Cerebellar nuclear complex (tissue), 1 donor: ENCODE data around the gene CDC25B.

Experiments used
- DNase-seq, 2 experiments: peaks; one replicate each; lab custom pipeline; 2025; lab: John Stamatoyannopoulos, UW

The CDC25B gene

DNA sequence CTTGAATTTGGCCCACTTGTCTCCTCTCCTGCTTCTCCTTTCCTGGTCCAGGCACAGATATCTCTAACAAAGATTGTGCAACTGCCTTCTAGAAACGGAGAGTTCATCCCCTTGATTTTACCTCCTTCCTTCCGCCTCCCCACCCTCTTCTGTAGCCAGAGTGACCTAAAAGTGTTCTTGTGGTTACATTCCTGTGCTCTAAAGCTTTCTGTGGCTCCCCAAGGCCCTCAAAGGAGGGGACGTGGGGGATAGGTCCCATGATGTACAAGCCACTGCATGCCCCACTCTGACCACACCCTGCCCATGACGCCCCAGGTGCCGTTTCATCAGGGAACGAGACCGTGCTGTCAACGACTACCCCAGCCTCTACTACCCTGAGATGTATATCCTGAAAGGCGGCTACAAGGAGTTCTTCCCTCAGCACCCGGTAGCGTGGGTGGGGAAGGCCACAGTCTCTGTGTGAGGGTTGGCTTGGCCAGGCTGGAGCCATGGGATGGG, 8.2 kb downstream of the CDC25B start:
- DNase-seq = no peak

DNA sequence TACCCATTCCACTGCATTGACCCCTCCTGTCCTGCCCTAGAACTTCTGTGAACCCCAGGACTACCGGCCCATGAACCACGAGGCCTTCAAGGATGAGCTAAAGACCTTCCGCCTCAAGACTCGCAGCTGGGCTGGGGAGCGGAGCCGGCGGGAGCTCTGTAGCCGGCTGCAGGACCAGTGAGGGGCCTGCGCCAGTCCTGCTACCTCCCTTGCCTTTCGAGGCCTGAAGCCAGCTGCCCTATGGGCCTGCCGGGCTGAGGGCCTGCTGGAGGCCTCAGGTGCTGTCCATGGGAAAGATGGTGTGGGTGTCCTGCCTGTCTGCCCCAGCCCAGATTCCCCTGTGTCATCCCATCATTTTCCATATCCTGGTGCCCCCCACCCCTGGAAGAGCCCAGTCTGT, 8.7 kb downstream of the CDC25B start:
- DNase-seq = no peak

DNA sequence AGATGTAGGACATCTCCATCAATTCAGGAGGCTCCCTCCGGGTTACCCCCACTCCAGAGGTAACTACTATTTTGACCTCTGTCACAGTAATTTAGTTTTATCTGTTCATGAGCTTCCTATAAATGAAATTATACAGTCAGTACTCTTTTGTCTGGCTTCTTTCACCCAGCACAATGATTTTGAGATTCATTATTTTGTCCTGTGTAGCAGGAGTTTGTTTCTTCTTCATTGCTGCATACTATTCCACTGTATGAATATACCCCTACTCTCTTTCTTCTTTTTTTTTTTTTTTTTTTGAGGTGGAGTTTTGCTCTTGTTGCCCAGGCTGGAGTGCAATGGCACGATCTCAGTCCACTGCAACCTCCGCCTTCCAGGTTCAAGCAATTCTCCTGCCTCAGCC, 12.4 kb downstream of the CDC25B start:
- DNase-seq = no peak

DNA sequence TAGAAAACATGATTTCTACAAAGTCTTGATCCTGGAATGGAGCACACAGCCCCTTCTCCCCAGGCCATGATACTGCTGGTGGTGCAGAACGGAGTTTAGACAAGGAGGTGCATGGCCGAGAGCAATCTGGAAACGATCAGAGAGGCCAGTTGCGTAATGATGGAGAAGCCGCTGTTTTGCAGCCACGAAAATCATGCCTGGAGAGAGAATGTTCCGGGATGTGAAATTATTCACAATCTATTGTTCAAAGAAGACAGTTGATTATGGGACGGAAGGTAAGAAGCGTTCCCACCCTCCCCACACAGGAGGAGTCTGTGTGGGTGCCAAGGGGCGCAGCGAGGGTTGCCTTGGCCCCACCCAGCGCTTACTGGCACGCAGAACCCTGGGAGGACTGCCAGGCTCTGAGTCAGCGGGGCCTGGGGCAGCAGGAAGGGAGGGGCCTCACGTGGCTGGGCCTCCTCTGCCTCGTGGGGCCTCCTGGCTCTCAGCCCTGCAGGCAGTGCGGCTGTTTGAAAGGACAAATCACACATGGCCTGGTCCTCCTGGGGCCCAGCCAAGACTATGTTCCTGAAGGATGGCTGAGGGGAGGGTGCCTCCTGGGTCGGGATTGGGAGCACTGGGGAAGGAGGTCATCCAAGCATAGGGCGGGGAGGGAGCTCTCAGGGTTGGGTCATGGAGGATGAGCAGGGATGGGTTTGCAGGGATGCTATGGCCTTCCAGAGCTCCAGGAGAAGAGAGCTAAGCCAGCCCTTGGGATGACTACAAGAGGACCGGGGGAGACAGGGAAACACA, 15.6 kb downstream of the CDC25B start:
- DNase-seq = peak; percentile 89 to 97

DNA sequence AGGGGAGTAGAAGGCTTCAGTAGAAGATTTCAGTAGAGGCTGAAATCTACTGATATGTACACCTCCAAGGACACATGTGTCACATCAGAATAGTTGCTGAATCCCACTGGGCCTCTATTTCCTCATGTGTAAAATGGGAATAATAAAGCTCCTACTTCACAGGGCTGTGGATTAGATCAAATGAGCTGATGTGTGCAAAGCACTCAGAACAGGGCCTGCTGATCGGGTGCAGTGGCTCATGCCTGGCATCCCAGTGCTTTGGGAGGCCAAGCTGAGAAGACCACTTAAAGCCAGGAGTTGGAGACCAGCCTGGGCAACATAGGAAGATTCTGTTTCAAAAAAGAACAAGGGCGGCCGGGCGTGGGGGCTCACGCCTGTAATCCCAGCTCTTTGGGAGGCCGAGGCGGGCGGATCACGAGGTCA, 16.2 kb downstream of the CDC25B start:
- DNase-seq = no peak

DNA sequence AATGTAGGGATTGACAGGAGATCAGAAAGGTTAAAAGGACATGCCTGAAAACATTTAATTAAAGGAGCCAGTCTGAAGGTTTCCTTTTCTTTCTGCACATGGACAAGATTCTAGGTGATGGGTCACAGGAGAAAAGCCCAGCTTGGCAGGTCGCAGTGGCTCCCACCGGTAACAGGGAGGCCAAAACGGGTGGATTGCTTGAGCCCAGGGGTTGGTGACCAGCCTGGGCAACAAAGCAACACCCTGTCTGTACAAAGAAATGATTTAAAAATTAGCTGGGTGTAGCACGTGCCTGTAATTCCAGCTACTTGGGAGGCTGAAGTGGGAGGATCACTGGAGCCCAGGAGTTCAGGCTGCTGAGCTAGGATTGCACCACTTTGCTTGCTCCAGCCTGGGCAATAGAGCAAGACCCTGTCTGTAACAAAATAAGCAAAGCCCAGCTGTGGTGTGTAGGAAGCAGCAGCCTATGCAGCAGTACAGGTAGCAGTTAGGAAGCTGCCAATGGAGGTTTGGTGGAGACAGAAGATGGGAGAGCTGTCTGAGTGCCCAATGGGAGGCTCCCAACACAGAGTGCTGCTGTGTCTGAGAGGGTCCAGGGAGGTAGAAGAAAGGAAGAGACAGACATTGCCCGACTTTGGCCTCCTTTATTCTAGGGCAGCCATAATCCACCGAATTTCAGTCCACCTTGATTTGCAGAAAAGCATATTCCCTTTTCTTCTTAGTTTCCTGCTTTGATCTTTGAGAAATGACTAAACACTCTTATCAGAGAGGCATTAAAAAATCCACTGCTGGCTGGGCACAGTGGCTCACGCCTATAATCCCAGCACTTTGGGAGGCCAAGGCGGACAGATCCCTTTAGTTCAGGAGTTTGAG, 17.1 kb downstream of the CDC25B start:
- no peak for DNase-seq

DNA sequence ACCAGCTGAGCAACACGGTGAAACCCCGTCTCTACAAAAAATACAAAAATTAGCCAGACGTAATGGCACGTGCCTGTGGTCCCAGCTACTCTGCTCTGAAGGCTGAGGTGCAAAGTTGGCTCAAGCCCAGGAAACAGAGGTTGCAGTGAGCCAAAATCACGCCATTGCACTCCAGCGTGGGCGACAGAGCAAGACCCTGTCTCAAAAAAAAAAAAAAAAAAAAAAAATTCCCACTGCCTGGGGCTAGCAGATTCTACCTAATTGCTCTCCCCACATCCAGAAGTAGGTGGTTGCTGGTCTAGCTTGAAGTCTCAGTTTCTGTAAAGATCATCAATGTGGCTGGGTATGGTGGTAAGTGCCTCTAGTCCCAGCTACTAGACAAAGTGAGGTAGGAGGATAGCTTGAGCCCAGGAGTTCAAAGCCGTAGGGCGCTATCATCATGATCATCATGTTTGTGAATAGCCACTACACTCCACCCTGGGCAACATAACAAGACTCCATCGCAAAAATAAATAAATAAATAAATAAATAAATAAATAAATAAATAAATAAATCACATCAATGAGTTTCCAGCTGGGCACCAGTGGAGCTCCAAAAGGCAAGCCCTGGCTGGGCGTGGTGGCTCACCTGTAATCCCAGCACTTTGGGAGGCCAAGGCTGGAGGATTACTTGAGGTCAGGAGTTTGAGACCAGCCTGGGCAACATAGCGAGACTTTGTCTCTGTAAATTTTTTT, 17.9 kb downstream of the CDC25B start:
- no peak for DNase-seq

DNA sequence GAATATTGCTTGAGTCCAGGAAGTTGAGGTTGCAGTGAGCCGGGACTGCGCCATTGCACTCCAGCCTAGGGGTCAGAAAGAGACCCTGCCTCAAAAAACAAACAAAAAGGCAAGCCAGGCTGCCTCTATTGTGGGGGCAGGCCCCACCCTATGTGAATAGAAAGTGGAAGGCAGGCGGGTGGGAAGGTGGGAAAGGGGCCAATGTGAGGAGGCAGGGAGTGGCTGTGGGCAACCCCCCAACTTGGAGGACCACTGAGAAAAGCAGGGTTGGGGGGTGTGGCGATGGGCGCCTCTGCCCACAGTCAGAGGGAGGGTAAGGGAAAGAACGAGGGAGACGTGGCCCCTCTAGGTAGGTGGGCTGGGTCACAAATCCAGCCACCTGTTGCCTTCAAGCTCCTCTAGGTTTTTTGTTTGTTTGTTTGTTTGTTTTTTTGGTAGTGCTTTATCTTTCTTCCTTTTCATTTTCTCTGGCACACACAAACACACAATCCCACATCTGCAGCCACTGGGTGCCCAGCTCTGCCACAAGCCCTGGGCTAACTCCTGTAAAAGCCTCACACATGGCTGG, 18.9 kb downstream of the CDC25B start:
- no peak for DNase-seq

DNA sequence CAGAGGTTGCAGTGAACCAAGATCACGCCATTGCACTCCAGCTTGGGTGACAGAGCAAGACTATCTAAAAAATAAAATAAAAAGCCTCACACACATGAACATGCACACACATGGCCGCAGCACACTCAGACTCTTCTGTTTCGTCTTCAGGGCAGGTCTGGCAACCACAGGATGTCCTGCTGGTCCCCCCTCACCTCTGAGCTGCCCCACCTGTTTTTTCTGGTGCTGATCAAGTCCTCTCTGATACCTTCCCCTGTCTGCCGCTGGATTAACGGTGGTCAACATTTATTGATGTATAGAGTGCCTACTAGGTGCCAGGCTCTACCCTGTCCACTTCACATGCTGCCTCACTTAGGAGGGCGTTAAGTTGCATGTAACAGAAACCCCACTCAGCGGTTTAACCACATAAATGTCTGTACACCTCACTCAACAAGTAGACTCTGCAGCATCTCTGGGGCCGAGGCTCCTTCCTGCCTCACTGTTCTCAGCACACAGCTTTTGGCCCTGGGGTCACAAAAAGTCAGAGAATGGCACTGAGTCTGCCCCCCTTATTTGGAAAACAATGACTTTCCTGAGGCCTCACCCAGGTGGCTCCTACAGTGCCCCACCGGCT, 19.7 kb downstream of the CDC25B start:
- no peak for DNase-seq

DNA sequence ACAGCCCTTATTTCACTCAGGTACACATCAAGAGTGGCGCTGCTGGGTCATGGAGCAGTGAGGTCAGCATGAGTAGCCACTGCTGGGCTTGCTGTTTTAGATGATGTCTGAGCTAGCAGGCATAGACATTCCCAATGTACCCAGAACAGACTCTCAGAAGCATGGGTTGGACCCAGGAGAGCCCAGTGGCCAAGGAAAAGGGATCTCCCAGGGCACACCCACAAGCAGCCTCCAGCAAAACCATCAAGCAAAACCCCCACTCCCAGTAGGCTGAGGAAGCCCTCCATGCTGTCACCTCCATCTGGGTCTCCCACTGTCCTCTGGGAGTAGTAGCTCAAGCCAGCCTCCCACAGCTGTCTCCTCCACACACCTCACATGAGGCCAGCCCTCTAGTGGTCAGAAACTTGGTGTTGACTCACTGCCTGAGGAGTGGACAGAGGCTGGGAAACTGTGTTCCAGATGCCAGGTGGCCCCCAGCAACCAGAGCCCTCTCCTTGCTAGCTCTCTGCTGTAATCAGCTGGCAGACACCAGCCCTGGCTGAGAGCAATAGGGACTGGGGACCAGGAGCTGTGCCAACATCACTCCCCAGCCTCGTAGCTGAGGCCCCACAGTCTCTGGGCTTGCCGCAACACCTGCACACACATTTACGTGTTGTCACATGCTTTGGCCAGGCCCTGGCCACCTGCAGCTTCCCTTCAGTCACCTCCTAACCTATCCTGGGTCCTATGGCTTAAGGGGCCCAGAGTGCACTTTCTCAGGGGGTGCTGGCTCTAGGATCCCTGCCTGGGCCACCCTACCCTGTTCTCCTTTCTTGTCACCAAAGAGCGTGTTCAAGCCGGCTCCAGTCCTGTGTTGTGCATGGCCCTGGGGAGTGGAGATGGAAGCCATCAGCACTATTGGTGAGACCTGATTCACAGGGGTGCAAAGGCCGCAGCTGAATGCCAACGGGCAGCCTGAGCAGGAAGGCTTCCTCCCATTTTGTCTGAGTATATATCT, 22.3 kb downstream of the CDC25B start:
- no peak for DNase-seq

DNA sequence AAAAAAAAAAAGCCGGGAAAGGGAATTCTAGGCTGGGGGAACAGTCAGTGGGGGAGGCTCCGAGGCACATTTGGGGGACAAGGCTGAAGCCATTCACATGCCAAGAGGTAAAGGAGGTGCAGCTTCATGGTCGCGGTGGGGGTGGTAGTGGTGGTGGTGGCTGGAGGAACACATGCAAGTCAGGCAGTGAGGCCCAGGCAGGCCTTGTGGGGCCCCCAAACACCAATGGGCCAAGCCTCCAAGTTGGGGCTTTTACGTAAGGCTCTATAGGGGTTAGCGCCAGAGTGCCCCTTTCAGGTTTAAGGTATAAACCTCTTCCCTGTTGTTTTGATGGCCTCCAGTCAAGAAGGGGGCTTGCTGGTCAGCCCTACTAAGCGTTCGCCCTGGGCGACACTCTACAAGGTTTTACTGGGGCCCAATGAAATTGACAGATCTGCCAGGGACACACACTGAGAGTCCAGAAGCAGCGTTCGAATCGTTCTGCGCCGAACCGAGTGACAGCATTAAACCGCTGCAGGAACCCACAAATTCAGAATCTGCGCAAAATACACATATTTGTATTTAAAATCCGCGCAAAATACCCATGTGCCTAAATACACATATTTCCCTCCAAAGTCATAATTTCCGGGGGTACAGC, 23.4 kb downstream of the CDC25B start:
- no peak for DNase-seq

DNA sequence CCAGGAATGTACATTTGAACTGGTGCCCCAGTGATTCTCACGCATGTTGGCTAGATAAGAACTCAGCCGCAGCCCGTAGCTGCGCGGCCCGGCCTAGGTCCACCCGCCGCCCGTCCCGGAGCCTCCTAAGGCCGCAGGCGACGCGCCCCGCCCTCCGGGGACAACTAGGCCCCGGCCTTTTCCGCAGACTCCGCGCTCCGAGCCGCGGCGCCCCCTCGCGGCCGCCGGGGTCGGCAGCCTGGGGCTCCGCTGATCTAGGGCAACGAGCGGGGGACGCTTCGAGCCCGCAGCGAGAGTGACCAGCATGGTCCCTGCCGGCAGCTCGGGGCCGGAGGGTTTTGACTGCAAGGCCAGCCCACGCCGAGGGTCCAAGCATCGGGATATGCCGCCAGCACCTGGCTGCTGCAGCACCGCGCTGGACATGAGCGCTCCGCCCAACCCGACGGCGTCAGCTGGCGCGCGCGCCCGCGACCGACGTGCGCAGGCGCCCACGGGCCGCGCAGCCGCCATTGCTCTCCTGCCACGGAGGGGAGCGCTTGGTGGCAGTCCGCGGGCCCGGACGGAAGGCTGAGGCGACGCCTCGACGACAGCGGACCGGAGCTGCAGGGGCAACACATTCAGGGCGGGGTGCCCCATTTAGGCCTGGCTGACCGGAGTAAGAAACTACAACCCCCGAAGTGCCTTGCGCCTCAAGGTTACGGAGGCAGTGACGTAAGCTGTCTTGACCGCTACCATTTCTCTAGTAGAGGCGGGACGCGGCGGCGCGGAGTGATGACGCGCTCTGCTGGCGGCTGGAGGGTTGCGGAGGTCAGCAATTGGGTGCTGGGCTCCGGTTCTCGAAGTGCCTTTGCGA, 24.2 kb downstream of the CDC25B start, which contains the start of gene AP5S1:
TSS of gene AP5S1 (plus strand) at position 500 of the 853 bp plus-strand sequence. CDS start 1,571 bp downstream, outside the sequence.
- peak in 1 of 2 experiments; percentile 86 for DNase-seq

DNA sequence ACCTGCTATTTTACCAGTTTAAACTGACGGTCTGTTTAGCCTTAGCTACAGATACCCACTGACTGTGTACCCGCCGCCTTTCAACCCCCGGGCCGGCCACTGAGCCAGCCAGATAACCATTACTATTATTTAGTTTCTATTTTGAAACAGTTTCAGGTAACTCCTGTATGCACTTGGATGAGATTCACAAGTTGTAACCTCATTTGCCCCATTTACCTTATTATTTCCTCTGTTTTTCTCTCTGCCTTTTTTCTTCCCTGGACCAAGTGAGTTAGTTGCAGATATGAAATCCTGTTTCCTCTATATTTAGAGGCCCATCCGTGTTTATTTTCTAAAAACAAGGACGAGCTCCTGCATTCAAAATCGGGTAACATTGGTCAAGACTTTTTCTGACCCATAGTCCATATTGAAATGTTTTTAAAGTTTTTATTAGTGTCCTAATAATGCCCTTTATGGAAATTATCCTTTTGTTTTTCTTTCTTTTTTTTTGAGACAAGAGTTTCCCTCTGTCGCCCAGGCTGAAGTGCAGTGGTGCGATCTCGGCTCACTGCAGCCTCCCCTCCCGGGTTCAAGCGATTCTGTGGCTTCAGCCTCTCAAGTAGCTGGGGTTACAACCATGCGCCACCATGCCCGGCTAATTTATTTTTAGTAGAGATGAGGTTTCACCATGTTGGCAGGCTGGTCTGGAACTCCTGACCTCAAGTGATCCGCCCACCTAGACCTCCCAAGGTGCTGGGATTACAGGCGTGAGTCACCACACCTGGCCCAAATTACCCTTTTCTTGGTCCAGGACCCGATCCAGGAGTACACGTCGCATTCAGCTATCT, 25.0 kb downstream of the CDC25B start:
- no peak for DNase-seq

DNA sequence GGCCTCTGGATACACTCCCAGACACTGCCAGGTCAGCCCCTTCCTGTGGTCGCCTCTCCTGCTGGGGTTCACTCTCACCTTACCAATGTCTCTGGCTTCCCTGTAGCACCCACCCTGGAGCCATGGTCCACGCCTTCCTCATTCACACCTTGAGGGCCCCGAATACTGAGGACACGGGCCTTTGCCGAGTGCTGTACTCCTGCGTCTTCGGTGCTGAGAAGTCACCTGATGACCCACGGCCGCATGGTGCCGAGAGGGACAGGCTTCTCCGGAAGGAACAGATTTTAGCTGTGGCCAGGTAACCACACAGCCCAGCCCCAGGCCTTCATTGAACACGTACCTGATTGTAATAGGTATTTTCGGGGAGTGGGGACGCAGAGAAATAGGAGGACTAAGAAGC, 25.9 kb downstream of the CDC25B start:
- DNase-seq = no peak

DNA sequence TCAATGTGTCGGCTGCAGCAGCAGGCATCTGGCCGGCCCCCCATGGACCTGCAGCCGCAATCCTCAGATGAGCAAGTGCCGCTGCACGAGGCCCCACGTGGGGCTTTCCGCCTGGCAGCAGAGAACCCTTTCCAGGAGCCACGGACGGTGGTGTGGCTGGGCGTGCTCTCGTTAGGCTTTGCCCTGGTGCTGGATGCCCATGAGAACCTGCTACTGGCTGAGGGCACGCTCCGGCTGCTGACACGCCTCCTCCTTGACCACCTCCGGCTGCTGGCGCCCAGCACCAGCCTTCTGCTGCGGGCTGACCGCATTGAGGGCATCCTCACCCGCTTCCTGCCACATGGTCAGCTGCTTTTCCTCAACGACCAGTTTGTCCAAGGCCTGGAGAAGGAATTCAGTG, 27.8 kb downstream of the CDC25B start:
- no peak for DNase-seq

DNA sequence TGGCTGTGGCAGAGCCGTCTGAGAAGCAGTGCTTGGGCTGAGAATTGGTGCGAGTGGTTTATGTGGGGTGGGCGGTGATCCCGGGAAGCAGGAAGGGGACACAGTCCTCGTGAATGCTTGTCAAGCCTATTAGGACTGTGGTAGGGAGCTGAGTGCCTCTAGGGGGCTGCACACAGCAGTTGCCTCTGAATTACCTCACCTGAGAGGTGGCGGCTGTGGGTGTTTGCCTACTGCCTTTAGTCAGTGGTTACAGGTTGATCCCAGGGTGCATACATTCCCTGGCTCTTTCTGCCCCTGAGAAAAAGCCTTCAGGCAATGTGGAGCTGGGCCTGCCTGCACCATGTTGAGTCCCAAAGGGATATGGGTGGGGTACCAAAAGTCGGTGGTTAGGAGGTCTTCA, 29.4 kb downstream of the CDC25B start:
- no peak for DNase-seq

DNA sequence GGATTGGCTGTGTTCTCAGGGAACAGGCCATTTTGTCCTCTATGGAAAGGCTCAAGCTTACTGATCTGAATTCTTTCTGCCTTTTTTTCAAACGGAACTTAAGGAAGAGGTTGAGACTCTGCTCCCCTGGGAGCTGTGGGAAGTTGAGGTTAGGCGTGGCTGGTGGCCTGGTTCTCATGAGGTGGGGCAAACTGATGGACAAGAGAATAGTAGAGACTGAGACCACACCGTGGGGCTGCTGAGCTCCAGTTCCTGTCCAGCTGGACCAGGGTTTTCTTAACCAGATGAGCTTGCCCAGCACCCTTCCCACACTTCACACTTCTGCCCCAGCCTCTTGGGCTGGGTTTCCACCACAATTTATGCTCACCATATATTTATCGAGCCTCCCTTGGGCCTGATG, 30.3 kb downstream of the CDC25B start:
- DNase-seq = no peak

DNA sequence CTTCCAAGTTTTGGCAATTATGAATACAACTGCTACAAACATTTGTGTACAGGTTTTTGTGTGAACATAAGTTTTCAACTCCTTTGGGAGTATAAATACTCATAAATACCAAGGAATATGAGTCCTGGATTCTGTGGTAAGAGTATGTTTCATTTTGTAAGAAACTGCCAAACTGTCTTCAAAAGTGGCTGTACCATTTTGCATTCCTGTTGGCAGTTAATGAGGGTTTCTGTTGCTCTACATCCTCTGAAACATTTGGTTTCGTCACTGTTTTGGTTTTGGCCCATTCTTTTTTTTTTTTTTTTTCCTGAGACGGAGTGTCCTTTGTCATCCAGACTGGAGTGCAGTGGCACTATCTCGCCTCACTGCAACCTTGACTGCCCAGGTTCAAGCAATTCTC, 32.7 kb downstream of the CDC25B start:
- DNase-seq = no peak
